Medulla oblongata (tissue), 1 donor: ENCODE measurements around the gene NXN.
"Not testable (repeated sequence)": the region's sequence is repeated elsewhere in the genome, so short reads cannot be mapped to it uniquely, and the experiment has no call there.

Experiments used
- DNase-seq: peaks from one replicate; pipeline ENCODE4 v3.0.0-alpha.2; 2015; ENCODE audit errors: extremely low spot score

NXN gene

DNA sequence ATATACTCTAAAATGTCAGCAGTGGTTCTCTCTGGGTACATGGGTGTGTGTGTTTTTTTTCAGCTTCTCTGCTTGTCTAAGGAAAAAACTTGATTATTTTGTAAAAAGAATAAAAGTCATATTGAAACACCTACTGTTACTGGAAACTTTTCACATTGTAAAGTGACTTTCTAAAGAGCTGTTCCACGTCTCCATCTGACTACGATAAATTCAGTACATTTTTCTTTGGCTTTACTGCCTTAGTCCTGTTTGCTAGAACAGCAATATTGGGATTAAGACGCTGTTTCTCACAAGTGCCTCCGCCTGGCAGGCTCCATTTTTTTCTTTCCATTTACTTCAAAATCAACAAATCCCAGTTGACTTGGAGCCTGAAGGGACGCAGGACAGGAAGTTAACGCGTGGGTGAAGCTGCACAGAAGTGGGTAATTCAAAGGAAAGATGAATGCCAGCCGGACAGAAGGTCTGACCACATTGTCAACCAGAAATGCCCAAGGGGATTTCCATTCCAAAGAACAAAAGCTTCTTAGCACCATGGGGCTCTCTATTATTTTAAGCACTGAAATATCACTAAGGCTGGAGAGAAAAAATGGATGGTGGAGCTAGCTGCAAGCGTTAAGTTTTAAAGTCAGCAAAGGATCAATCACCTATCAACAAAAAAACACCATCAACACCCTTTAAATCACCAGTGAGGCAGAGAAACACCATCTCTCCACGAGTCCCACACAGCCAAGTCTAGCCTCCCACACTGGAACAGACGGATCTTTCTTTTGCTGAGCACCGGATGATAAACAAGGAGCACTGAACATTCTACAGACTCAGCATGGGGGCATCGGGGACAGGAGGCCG lies 205.9 kb downstream of the NXN start:
- no peak for DNase-seq

DNA sequence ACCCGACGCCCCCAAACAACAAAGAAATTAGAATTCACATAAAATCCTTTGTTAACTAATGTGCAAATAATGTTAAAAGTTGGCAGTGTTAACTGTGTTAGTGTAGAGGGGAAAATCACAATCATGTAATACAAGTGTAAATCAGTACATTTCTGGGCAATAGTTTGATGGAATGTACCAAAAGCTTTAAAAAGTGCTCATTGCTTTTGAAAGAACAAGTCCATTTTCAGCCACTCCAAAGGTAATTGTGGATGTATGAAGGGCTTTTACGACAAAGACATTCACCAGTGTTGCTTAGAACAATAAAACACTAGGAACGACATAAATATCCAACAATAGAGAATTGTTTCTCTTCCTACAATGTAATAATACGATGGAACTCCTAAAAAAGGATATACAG lies 206.6 kb downstream of the NXN start:
- no peak for DNase-seq

DNA sequence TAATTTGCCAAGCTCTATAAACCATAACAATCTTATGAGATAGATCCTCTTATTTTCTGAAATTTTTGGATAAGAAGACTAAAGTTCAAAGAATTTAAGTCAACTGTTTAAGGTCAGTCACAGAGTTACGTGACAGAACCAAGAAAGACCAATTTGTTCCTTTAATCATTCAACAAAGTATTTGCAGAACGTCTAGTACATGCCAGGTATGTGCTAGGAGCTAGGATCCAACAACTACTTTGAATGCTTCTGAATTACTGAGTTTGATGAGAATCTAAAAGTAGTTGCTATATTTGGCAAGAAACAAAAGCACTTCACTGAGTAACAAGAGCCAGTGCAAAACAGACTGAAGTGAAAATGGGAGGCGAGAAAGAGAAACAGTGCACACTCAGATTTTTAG lies 212.5 kb downstream of the NXN start:
- DNase-seq: no peak

DNA sequence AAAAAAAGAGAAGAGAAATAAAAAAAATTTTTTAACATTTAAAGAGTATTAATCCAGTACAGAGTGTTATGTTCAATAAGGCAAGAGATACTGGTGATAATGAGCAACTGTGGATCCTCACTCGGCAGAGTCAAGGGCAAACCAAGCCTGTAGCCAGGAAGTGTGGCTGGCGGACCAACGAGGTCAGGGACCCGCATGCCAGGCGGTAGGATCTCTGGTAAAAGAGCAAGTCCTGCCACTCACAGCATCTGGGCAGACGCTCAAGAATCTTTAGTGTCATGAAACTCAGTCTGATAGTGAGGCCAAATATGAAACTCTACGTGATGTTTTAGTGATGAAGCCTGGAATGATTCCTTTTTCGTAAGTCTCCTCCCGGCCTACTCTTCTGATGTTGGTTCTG lies 219.2 kb downstream of the NXN start:
- DNase-seq: no peak

DNA sequence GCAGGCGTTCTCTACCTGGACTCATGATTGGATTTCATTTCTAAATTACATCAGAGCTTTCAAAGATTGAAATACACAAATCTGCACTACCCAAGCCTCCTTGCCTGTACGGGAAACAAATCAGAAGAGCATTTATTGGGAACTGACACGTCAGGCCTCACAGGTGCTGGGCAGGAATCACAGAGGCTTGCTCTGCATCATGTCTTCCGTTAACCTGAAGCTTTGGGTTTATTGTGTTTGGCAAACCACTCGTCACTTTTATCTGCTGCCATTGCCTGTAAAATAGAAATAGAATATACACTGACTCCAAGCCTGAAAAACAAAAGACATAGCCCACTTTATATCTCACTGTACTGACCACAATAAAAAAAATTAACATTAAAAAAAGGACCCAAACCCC lies 219.6 kb downstream of the NXN start:
- DNase-seq: no peak

DNA sequence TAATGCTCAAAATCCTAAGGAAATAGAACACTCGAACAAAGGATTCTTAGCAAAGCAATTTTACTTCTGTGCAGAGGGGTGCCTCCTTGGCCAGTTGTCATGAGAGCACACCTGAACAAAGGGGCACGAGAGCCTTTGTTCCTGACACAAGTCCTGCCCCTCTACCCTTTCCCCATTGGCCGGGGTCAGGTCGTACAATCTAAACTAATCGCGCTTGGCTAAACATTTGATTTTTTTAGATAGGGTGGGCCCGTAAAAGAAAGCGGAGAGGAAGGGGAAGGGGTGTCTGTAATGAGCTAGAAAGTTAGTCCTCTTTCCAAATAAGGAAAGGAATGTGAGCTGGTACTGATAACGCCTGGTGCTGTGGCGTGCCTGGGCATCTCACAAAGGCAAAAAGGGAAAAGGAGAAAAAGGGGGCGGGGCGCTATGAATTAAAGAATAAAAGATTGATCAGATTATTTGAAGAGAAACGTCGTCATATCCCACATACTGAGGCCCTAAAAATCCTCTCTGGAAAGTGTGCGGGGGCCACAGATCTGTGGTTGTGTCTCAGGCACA lies 223.5 kb downstream of the NXN start:
- not testable (repeated sequence) for DNase-seq

DNA sequence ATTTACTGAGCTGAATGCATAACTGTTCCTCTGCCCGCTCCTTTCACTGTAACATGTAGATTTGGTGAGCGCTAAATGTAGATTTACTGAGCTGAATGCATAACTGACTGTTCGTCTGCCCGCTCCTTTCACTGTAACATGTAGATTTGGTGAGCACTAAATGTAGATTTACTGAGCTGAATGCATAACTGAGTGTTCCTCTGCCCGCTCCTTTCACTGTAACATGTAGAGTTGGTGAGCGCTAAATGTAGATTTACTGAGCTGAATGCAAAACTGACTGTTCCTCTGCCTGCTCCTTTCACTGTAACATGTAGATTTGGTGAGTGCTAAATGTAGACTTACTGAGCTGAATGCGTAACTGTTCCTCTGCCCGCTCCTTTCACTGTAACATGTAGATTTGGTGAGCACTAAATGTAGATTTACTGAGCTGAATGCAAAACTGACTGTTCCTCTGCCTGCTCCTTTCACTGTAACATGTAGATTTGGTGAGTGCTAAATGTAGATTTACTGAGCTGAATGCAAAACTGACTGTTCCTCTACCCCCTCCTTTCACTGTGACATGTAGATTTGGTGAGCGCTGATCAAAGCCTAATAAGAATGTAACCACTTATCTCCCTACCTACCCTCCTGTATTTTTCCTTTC lies 224.1 kb downstream of the NXN start:
- DNase-seq: not testable (repeated sequence)

DNA sequence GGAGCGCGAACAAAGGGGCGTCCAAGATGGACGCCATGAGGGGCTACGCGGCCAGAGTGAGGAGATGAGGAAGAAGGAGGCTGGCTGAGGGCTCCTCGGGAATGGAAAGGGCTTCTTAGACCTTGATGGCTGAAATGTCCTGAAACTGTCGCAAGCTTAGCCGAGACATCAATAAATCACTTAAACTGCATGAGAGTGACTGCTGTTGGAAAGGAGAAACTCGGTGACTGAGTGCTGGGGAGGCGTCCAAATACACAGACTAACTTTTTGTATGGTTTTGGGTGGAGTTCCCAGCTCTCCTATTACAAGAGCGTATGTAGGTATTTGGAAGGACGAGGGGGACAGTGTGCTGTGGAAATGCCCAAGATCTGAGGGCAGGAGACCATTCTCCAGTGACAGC lies 226.2 kb downstream of the NXN start:
- no peak for DNase-seq

DNA sequence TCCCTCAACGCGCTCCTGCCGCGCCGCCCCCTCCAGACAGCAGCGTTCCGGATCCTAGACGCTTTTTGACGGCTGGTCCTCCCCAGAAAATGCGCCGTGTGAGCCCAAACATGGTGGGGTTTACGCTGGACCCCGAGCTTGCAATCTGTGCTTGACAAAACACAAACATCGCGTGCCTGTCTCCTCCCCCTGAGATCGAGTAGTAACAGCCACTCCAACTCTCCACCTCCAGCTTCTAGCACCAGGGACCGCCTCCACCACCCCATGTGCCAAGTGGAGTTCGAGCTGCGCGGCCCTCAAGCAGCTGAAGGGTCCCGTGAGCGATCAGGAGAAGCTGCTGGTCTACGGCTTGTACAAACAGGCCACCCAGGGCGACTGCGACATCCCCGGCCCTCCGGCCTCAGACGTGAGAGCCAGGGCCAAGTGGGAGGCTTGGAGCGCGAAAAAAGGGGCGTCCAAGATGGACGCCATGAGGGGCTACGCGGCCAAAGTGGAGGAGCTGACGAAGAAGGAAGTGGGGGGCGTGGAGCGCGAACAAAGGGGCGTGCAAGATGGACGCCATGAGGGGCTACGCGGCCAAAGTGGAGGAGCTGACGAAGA lies 226.9 kb downstream of the NXN start:
- DNase-seq: peak; percentile 30

DNA sequence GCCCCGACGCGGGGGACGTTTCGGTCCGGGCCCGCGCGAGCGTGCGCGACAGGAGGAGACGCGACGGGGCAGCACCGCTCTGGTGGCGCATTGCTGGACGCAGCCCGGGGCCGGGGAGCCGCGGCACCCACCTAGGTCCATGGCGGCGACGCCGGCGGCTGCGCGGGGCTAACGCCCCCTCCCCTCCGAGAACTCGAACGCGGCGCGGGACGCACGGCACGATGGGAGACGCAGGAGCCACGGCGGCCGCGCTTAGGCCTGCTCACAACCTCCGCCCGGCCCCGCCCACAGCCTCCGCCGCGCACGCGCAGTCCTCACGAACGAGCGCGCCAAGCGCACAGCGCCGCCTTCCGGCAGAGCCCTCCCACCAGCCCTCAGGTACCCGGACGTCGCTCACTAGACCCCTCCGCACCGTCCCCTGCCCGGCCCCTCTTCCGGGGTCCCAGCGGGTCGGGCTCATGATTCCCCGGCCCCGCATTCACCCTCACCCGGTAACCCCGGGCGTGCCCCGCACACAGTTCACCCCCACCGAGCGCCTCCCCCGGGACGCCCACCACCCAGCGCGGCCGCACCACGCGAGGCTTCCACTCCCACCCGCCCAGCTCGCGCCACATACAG lies 227.5 kb downstream of the NXN start, which contains the start of gene GEMIN4:
Gene GEMIN4 (minus strand): TSS at position 263 of the 618 bp plus-strand sequence. CDS start 122 bp downstream, at position 141.
- peak; percentile 86 for DNase-seq

DNA sequence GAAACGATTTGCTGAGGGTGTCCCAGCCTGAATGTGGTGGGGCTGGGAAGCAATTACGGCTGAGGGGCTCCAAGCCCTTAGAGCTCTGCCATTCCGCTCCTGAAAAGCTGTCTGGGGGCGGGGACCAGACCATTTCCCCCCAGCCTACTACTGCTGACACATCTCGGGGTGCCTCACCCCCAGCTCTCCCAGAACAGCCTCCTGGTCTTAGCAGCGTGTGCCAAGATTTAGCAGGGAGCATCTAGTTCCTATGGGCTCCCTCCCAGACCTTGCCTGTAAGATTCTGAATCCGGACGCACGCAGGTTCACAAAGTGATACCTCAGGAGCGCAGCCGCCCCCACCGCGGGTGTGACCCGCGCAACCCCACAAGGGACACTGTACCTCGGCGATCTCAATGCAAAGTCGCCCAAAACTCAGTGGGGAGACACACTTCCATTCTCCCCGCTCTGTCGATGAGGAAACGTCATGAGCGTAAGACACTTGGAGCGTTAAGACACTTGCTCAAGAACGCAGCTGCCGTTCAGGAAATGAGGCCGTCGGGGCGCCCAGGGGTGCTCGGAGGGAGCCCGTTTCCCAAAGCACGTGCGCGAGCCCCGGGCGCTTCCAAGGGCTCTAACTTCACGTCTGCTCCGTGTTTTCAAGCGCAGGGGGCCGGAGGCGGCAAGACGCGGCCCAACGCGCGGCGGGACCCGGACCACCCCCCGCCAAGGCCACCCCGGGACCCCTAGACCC lies 228.1 kb downstream of the NXN start:
- peak; percentile 19 for DNase-seq

DNA sequence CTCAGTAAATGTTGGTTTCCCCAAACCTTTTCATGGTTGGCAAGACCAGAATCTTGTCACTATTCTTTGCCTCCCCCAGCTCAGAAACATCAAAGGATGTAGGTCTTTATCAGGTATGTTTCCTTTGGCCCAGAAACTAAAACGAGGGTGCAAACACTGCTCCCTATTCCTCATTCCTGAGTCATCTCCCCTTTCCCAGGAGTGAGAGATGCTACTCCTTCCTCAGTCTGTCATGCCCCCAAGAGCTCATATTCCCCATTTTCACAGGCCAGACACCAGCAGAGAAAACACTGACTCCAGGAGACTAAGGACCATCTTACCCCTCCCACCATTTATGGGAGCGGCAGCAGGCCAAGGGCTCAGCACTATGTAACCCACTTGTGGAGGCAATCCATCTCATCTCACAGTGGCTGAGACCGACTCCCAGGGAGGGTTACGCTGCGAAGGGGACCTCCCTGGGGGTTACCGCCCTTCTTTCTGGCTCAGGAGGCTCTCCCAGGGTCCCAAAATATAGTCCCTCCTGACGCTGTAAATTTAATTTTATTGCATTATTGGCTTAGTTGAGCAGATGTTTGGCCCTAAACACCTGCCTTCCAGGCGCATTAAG lies 229.0 kb downstream of the NXN start:
- no peak for DNase-seq

DNA sequence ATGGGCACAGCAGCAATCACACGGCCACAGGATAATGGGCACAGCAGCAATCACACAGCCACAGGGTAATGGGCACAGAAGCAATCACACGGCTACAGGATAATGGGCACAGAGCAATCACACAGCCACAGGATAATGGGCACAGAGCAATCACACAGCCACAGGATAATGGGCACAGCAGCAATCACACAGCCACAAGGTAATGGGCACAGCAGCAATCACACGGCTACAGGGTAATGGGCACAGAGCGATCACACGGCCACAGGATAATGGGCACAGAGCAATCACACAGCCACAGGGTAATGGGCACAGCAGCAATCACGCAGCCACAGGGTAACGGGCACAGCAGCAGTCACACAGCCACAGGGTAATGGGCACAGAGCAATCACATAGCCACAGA lies 230.2 kb downstream of the NXN start:
- not testable (repeated sequence) for DNase-seq
